ENCODE results near the gene CHCHD4. TPM values are rescaled to one million over a fixed set of nuclear protein-coding genes. Genes with fewer than 3 reads are reported as not detected.
A peak's percentile ranks its signal among the peaks of the same experiment; 100 is the strongest.

CHCHD4 gene
- total and polyA plus RNA-seq, 2 of the 13 experiments (the other 11 are each of a cell fraction or from before 2014, with no cell fraction given): 15.8 to 24.1 TPM

GRCh38 chr3:14118400-14119381, 6.0 kb downstream of the CHCHD4 start (continued):
- TF ChIP-seq, protein P1, sequence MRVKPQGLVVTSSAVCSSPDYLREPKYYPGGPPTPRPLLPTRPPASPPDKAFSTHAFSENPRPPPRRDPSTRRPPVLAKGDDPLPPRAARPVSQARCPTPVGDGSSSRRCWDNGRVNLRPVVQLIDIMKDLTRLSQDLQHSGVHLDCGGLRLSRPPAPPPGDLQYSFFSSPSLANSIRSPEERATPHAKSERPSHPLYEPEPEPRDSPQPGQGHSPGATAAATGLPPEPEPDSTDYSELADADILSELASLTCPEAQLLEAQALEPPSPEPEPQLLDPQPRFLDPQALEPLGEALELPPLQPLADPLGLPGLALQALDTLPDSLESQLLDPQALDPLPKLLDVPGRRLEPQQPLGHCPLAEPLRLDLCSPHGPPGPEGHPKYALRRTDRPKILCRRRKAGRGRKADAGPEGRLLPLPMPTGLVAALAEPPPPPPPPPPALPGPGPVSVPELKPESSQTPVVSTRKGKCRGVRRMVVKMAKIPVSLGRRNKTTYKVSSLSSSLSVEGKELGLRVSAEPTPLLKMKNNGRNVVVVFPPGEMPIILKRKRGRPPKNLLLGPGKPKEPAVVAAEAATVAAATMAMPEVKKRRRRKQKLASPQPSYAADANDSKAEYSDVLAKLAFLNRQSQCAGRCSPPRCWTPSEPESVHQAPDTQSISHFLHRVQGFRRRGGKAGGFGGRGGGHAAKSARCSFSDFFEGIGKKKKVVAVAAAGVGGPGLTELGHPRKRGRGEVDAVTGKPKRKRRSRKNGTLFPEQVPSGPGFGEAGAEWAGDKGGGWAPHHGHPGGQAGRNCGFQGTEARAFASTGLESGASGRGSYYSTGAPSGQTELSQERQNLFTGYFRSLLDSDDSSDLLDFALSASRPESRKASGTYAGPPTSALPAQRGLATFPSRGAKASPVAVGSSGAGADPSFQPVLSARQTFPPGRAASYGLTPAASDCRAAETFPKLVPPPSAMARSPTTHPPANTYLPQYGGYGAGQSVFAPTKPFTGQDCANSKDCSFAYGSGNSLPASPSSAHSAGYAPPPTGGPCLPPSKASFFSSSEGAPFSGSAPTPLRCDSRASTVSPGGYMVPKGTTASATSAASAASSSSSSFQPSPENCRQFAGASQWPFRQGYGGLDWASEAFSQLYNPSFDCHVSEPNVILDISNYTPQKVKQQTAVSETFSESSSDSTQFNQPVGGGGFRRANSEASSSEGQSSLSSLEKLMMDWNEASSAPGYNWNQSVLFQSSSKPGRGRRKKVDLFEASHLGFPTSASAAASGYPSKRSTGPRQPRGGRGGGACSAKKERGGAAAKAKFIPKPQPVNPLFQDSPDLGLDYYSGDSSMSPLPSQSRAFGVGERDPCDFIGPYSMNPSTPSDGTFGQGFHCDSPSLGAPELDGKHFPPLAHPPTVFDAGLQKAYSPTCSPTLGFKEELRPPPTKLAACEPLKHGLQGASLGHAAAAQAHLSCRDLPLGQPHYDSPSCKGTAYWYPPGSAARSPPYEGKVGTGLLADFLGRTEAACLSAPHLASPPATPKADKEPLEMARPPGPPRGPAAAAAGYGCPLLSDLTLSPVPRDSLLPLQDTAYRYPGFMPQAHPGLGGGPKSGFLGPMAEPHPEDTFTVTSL (CRISPR knock-in tag; IDR thresholded peaks at IDR 0.05; ENCODE audit: borderline replicate concordance): peak; percentile 62; the same call in 1 of the 2 replicates
- TF ChIP-seq TP53 (CRISPR knock-in tag; conservative IDR thresholded peaks at IDR 0.05) (no peak), IRF1 (CRISPR knock-in tag; IDR thresholded peaks at IDR 0.05; ENCODE audit: low read depth) (no peak), PHF8 (CRISPR knock-in tag; IDR thresholded peaks at IDR 0.05) (peak; percentile 55), ZNF646 (CRISPR knock-in tag; IDR thresholded peaks at IDR 0.05) (no peak), ZNF24 (IDR thresholded peaks at IDR 0.05) (no peak), PBX2 (CRISPR knock-in tag; IDR thresholded peaks at IDR 0.05) (no peak), ZNF768 (CRISPR knock-in tag; IDR thresholded peaks at IDR 0.05) (no peak), ZNF260 (CRISPR knock-in tag; IDR thresholded peaks at IDR 0.05; ENCODE audit: borderline replicate concordance, low read depth) (no peak), NFKB2 (CRISPR knock-in tag; IDR thresholded peaks at IDR 0.05; ENCODE audit: borderline replicate concordance) (no peak; the same call in 1 of the 2 replicates), THAP11 (CRISPR knock-in tag; IDR thresholded peaks at IDR 0.05) (peak; percentile 85), TFE3 (CRISPR knock-in tag; IDR thresholded peaks at IDR 0.05) (peak; percentile 48; the same call in 1 of the 2 replicates)
